ENCODE data around the gene AGPS.
"Not testable (repeated sequence)": the region's sequence is repeated elsewhere in the genome, so short reads cannot be mapped to it uniquely, and the experiment has no call there.

Gene AGPS

GRCh38 chr2:177533253-177533652 is 140.7 kb downstream of the AGPS start:
- DNase-seq: no peak

GRCh38 chr2:177535000-177535399 is 142.4 kb downstream of the AGPS start:
- peak in 1 of 2 experiments; percentile 47 for DNase-seq

- DNase-seq: peak; percentile 93
Measured at GRCh38 chr2:177535958-177536504, 143.5 kb downstream of the AGPS start.

- DNase-seq: no peak
Measured at GRCh38 chr2:177537213-177537612, 144.6 kb downstream of the AGPS start.

GRCh38 chr2:177537636-177538035 is 145.1 kb downstream of the AGPS start:
- peak; percentile 76 to 92 for DNase-seq

GRCh38 chr2:177538323-177538722 is 145.8 kb downstream of the AGPS start:
- peak; percentile 63 to 65 for DNase-seq

- DNase-seq: no peak
Measured at GRCh38 chr2:177540283-177540682, 147.7 kb downstream of the AGPS start.

- DNase-seq: no peak
Measured at GRCh38 chr2:177541258-177541991, 148.9 kb downstream of the AGPS start.

- DNase-seq: no peak
Measured at GRCh38 chr2:177542396-177542795, 149.8 kb downstream of the AGPS start.

GRCh38 chr2:177543007-177543760 is 150.6 kb downstream of the AGPS start:
- no peak for DNase-seq

GRCh38 chr2:177545143-177545542 is 152.6 kb downstream of the AGPS start:
- no peak for DNase-seq

GRCh38 chr2:177545981-177546585 is 153.5 kb downstream of the AGPS start:
- no peak for DNase-seq

- no peak for DNase-seq
Measured at GRCh38 chr2:177547122-177547521, 154.5 kb downstream of the AGPS start.

GRCh38 chr2:177547772-177548171 is 155.2 kb downstream of the AGPS start:
- no peak for DNase-seq

- DNase-seq: peak in 1 of 2 experiments; percentile 22
Measured at GRCh38 chr2:177548636-177549035, 156.1 kb downstream of the AGPS start.

GRCh38 chr2:177549171-177549570 is 156.6 kb downstream of the AGPS start:
- no peak for DNase-seq

- DNase-seq: no peak
Measured at GRCh38 chr2:177550264-177551200, 158.0 kb downstream of the AGPS start.

GRCh38 chr2:177551360-177551759 is 158.8 kb downstream of the AGPS start:
- not testable (repeated sequence) for DNase-seq

- no peak for DNase-seq
Measured at GRCh38 chr2:177551989-177552421, 159.4 kb downstream of the AGPS start.

GRCh38 chr2:177552422-177553175 is 160.0 kb downstream of the AGPS start:
- DNase-seq: peak; percentile 88 to 92

GRCh38 chr2:177553176-177553884 is 160.8 kb downstream of the AGPS start:
- DNase-seq: no peak

All from NCI-H1930 (cell line).